WTC11 (cell line): ENCODE results near the gene SHISA9. TPM values are rescaled to one million over a fixed set of nuclear protein-coding genes. Genes with fewer than 3 reads are reported as not detected.
A peak's percentile ranks its signal among the peaks of the same experiment; 100 is the strongest.

Source experiments
- ATAC-seq: fragments of 200-7000 bp; cut with Tn5 transposase; 2 replicates; pipeline ENCODE4 v1.10.0; 2021; ENCODE audit warnings: mild to moderate bottlenecking, moderate library complexity
- CTCF ChIA-PET: fragments of 300-600 bp; sonication (Branson Sonifier 250); formaldehyde crosslinking; loops from one replicate; lab custom pipeline; 2021; ENCODE audit warnings: antibody characterized with exemption; lab: Charles Lee
- POLR2A ChIA-PET: fragments of 350-600 bp; sonication (Branson Sonifier 250); formaldehyde crosslinking; loops from one replicate; lab custom pipeline; 2021; ENCODE audit warnings: antibody characterized with exemption; lab: Charles Lee
- DNase-seq: peaks from one replicate; pipeline ENCODE4 v3.0.0; 2021; ENCODE audit warnings: low spot score
- H3K27ac Mint-ChIP-seq: 2 replicates; pipeline ENCODE4 v1.8.0; 2021; ENCODE audit warnings: mixed read lengths
- H3K27me3 Mint-ChIP-seq: 2 replicates; pipeline ENCODE4 v1.8.0; 2021; ENCODE audit warnings: low read depth, mild to moderate bottlenecking, moderate library complexity, mixed read lengths
- H3K36me3 Mint-ChIP-seq: 2 replicates; pipeline ENCODE4 v1.8.0; 2021; ENCODE audit warnings: mixed read lengths
- H3K4me1 Mint-ChIP-seq: 2 replicates; pipeline ENCODE4 v1.8.0; 2022; ENCODE audit warnings: mixed read lengths
- H3K4me3 Mint-ChIP-seq: 2 replicates; pipeline ENCODE4 v1.8.0; 2021; ENCODE audit warnings: mild to moderate bottlenecking, moderate library complexity, mixed read lengths
- H3K9me3 Mint-ChIP-seq: 2 replicates; pipeline ENCODE4 v1.8.0; 2021; ENCODE audit warnings: mixed read lengths
- ARID4B ChIP-seq: sonication (generic); formaldehyde crosslinking; IDR thresholded peaks from 2 replicates; pipeline ENCODE4 v1.8.0; 2023; ENCODE audit warnings: missing genetic modification reagents, mild to moderate bottlenecking, borderline replicate concordance
- CDX4 ChIP-seq: fragments of 250-450 bp; sonication (Bioruptor Pico); IDR thresholded peaks from 2 replicates; pipeline ENCODE4 v1.9.0; 2021; ENCODE audit warnings: moderate library complexity, mild to moderate bottlenecking, inconsistent platforms, borderline replicate concordance
- ERG ChIP-seq: fragments of 250-450 bp; sonication (Bioruptor Pico); IDR thresholded peaks from 2 replicates; pipeline ENCODE4 v1.8.0; 2021; ENCODE audit warnings: mild to moderate bottlenecking
- IRF1 ChIP-seq: sonication (generic); formaldehyde crosslinking; IDR thresholded peaks from 2 replicates; pipeline ENCODE4 v1.8.0; 2023; ENCODE audit warnings: missing genetic modification reagents
- JAZF1 ChIP-seq: fragments of 250-450 bp; sonication (Bioruptor Pico); IDR thresholded peaks from 2 replicates; pipeline ENCODE4 v1.9.0; 2021; ENCODE audit warnings: moderate library complexity, mild to moderate bottlenecking, inconsistent platforms
- JUN ChIP-seq: sonication (generic); formaldehyde crosslinking; IDR thresholded peaks from 2 replicates; pipeline ENCODE4 v1.8.0; 2023; ENCODE audit warnings: mild to moderate bottlenecking, missing genetic modification reagents
- KAT7 ChIP-seq: sonication (generic); formaldehyde crosslinking; IDR thresholded peaks from 2 replicates; pipeline ENCODE4 v1.8.1; 2023; ENCODE audit warnings: missing genetic modification reagents, mild to moderate bottlenecking, borderline replicate concordance
- NFYB ChIP-seq: sonication (generic); formaldehyde crosslinking; conservative IDR thresholded peaks from 2 replicates; pipeline ENCODE4 v1.8.0; 2022; ENCODE audit warnings: low read depth, missing genetic modification reagents
- PRRX2 ChIP-seq: fragments of 250-450 bp; sonication (Bioruptor Pico); IDR thresholded peaks from 2 replicates; pipeline ENCODE4 v1.8.0; 2021; ENCODE audit warnings: mild to moderate bottlenecking
- RORB ChIP-seq: fragments of 250-450 bp; sonication (Bioruptor Pico); IDR thresholded peaks from 2 replicates; pipeline ENCODE4 v1.9.0; 2021; ENCODE audit warnings: mild to moderate bottlenecking
- USF1 ChIP-seq: sonication (generic); formaldehyde crosslinking; IDR thresholded peaks from 2 replicates; pipeline ENCODE4 v1.8.0; 2022; ENCODE audit warnings: mild to moderate bottlenecking, missing genetic modification reagents
- ZBTB21 ChIP-seq: sonication (generic); formaldehyde crosslinking; IDR thresholded peaks from 2 replicates; pipeline ENCODE4 v1.8.1; 2023; ENCODE audit warnings: mild to moderate bottlenecking, missing genetic modification reagents, borderline replicate concordance
- ZBTB43 ChIP-seq: sonication (generic); formaldehyde crosslinking; IDR thresholded peaks from 2 replicates; pipeline ENCODE4 v1.8.1; 2023; ENCODE audit warnings: mild to moderate bottlenecking, missing genetic modification reagents
- ZNF138 ChIP-seq: sonication (generic); formaldehyde crosslinking; conservative IDR thresholded peaks from 2 replicates; pipeline ENCODE4 v1.8.1; 2022; ENCODE audit warnings: mild to moderate bottlenecking, moderate library complexity, missing genetic modification reagents
- ZNF219 ChIP-seq: sonication (generic); formaldehyde crosslinking; IDR thresholded peaks from 2 replicates; pipeline ENCODE4 v1.8.0; 2023; ENCODE audit warnings: missing genetic modification reagents, mild to moderate bottlenecking, borderline replicate concordance
- ZNF281 ChIP-seq: sonication (generic); formaldehyde crosslinking; IDR thresholded peaks from 2 replicates; pipeline ENCODE4 v1.8.0; 2023; ENCODE audit warnings: mild to moderate bottlenecking, missing genetic modification reagents
- ZNF317 ChIP-seq: sonication (generic); formaldehyde crosslinking; IDR thresholded peaks from 2 replicates; pipeline ENCODE4 v1.8.1; 2023; ENCODE audit warnings: low read depth, mild to moderate bottlenecking, moderate library complexity, missing genetic modification reagents, borderline replicate concordance
- total RNA-seq: library from RNA; stranded (reverse); gene quantifications from 3 replicates; pipeline ENCODE4 v1.2.3, GENCODE V29; 2021

Gene SHISA9
- total RNA-seq, 1 experiment from 2014 or later, result 37.5 TPM

GRCh38 chr16:12899529-12900143 lies 1.8 kb upstream of the SHISA9 start:
- peaks cover 6% of the 10 kb centered on the region for H3K9me3 Mint-ChIP-seq
- peaks cover 40% of the 10 kb centered on the region for H3K4me1 Mint-ChIP-seq
- H3K27me3 Mint-ChIP-seq, result peaks cover 14% of the 10 kb centered on the region
- peak overlapping the region; percentile 89 for H3K4me3 Mint-ChIP-seq
- TF ChIP-seq ARID4B (CRISPR knock-in tag) (no peak), USF1 (CRISPR knock-in tag) (no peak), JAZF1 (CRISPR knock-in tag) (no peak), PRRX2 (CRISPR knock-in tag) (no peak), IRF1 (CRISPR knock-in tag) (no peak), ZNF219 (CRISPR knock-in tag) (no peak), ZNF281 (CRISPR knock-in tag) (no peak), ZNF138 (CRISPR knock-in tag) (no peak), JUN (CRISPR knock-in tag) (no peak), RORB (CRISPR knock-in tag) (no peak), ZBTB21 (CRISPR knock-in tag) (no peak), KAT7 (no peak), ZNF317 (CRISPR knock-in tag) (no peak), ERG (CRISPR knock-in tag) (no peak)
- H3K36me3 Mint-ChIP-seq, result no peaks in the 10 kb centered on the region
- POLR2A ChIA-PET, result interaction anchor here (0.8 kb wide), 1 partner anchor 8 kb away, joined by 3 read pairs; no protein-coding TSS in a partner anchor
- DNase-seq (no peak), ATAC-seq (no peak)
- H3K27ac Mint-ChIP-seq, result no peak overlapping the region
- CTCF ChIA-PET, result interaction anchor here (1.0 to 2.8 kb wide), 5 partner anchors 8 to 867 kb away, joined by 4 to 25 read pairs (median 4); no protein-coding TSS in a partner anchor

- ATAC-seq (no peak), DNase-seq (no peak)
- POLR2A ChIA-PET, result no interaction called here
- CTCF ChIA-PET, result interaction anchor here (0.7 to 2.8 kb wide), 9 partner anchors 8 to 867 kb away, joined by 3 to 25 read pairs (median 4); partner anchors contain the start of gene CPPED1
- Mint-ChIP-seq H3K4me1 (peaks cover 43% of the 10 kb centered on the region), H3K36me3 (no peaks in the 10 kb centered on the region), H3K9me3 (0 out of 2 replicates have a peak, but pooled peaks cover 3% of the 10 kb centered on the region), H3K4me3 (peak overlapping the region; percentile 89), H3K27me3 (peaks cover 14% of the 10 kb centered on the region), H3K27ac (0 out of 2 replicates have a peak overlapping the region, but pooled peaks have one; percentile 38)
- TF ChIP-seq ZNF281 (CRISPR knock-in tag), result no peak
- no peak for TF ChIP-seq ZBTB43 (CRISPR knock-in tag)
- TF ChIP-seq NFYB (CRISPR knock-in tag), result no peak
- no peak for TF ChIP-seq CDX4 (CRISPR knock-in tag)
Observed at GRCh38 chr16:12900156-12900555, 1.2 kb upstream of the SHISA9 start.
